ENCODE measurements around the gene ETNK2.

GRCh38 chr1:204169858-204170257, 18.0 kb upstream of the ETNK2 start:
- TF ChIP-seq CTCF (IDR thresholded peaks at IDR 0.05) = no peak
- TF ChIP-seq EZH2phosphoT487 (IDR thresholded peaks at IDR 0.05) = no peak
- TF ChIP-seq EZH2 (IDR thresholded peaks at IDR 0.05) = no peak

All from neural progenitor cell (in vitro differentiated cells).